C4-2B (cell line): ENCODE results near the gene FCN3.

Experiments
- H3K27ac ChIP-seq: fragments of 450-650 bp; 2 replicates; pipeline ENCODE4 v1.5.1; 2017
- CTCF ChIP-seq: fragments of 450-650 bp; conservative IDR thresholded peaks from 2 replicates; pipeline ENCODE4 v1.5.1; 2017; ENCODE audit warnings: mild to moderate bottlenecking
- ZFX ChIP-seq: fragments of 450-650 bp; IDR thresholded peaks from 2 replicates; pipeline ENCODE4 v1.6.1; 2017

The FCN3 gene

GRCh38 chr1:27380766-27381733 lies 6.4 kb upstream of the FCN3 start:
- TF ChIP-seq ZFX (no peak), CTCF (no peak)
- H3K27ac ChIP-seq, result no peak overlapping the region

GRCh38 chr1:27380224-27380623 lies 5.6 kb upstream of the FCN3 start:
- no peak overlapping the region for H3K27ac ChIP-seq
- TF ChIP-seq ZFX (no peak), CTCF (no peak)

GRCh38 chr1:27379564-27380122 lies 5.0 kb upstream of the FCN3 start:
- H3K27ac ChIP-seq, result no peak overlapping the region
- TF ChIP-seq CTCF, result no peak
- TF ChIP-seq ZFX, result no peak

- TF ChIP-seq CTCF (no peak), ZFX (no peak)
- no peak overlapping the region for H3K27ac ChIP-seq
Observed at GRCh38 chr1:27377760-27378495, 3.3 kb upstream of the FCN3 start.

- no peak overlapping the region for H3K27ac ChIP-seq
- no peak for TF ChIP-seq ZFX
- no peak for TF ChIP-seq CTCF
Observed at GRCh38 chr1:27372808-27373690, 1.6 kb downstream of the FCN3 start.

GRCh38 chr1:27372022-27372807 lies 2.4 kb downstream of the FCN3 start:
- TF ChIP-seq ZFX (no peak), CTCF (no peak)

More at GRCh38 chr1:27372022-27372807, 2.4 kb downstream of the FCN3 start:
- H3K27ac ChIP-seq, result no peak overlapping the region
